ENCODE results near the gene NCAPG2.

- no peak for TF ChIP-seq NFYB (IDR thresholded peaks at IDR 0.05; ENCODE audit: insufficient read depth, low read depth, low read length)
- no peak for TF ChIP-seq CTCF (IDR thresholded peaks at IDR 0.05 in 2 of 3, conservative IDR thresholded peaks at IDR 0.05 in 1 of 3; ENCODE audit: control insufficient read depth in 2 of 3, extremely low read depth in 1 of 3, insufficient read depth in 1 of 3, low read depth in 3 of 3, low read length in 3 of 3)
- no peak for TF ChIP-seq TAF1 (IDR thresholded peaks at IDR 0.05; ENCODE audit: borderline replicate concordance, low read depth, low read length)
- no peak for TF ChIP-seq SMARCA5 (IDR thresholded peaks at IDR 0.05)
- TF ChIP-seq ZNF24 (IDR thresholded peaks at IDR 0.05), result no peak
These were observed 37.6 kb upstream of the NCAPG2 start for GRCh38 chr7:158742065-158742821.
